Measurements from ENCODE around the gene GGACT. TPM values are rescaled to one million over a fixed set of nuclear protein-coding genes. Genes with fewer than 3 reads are reported as not detected.
A peak's percentile ranks its signal among the peaks of the same experiment; 100 is the strongest.

GGACT gene
- polyA plus RNA-seq, result 10 to 100 TPM in 1 of 4 donors, 1 to 10 TPM in 3; 4.1 to 13.1 (median 4.8) TPM
- long read RNA-seq, donor 1, result 0 reads
- long read RNA-seq, donor 2, result 0 reads
- long read RNA-seq, donor 3, result 0 reads
- long read RNA-seq, donor 4, result 0 reads
- long read RNA-seq, donor 5, result 0 reads
- long read RNA-seq, donor 6, result 0 reads
- long read RNA-seq, donor 7, result 0 reads
- long read RNA-seq, donor 8, result 0 reads
- long read RNA-seq, donor 9, result 0 reads
- long read RNA-seq, donor 10, partial matches to known transcripts, result 0 of 1 reads
- long read RNA-seq, donor 10, other reads (novel, unspliced or antisense), result 0 of 1 reads

- Histone ChIP-seq H3K4me3 (ENCODE audit: low read depth in 1 of 3, low read length in 3 of 3) (peak within 1 kb of the TSS; percentile 51 to 86 (median 73)), H3K4me1 (ENCODE audit: control insufficient read depth in 3 of 3, insufficient read depth in 2 of 3, low read depth in 1 of 3, low read length in 2 of 3) (peaks cover 0 to 3% (median 3%) of the 10 kb centered on the region in 3 donors), H3K9me3 (ENCODE audit: control insufficient read depth in 2 of 2, insufficient read depth in 1 of 2, low read depth in 1 of 2, low read length in 1 of 2) (peaks cover 0 to 2% of the 10 kb centered on the region in 2 donors), H3K36me3 (ENCODE audit: control insufficient read depth in 3 of 3, insufficient read depth in 2 of 3, low read depth in 1 of 3, low read length in 3 of 3) (no peaks in the 10 kb centered on the region), H3K27me3 (ENCODE audit: control insufficient read depth in 3 of 3, insufficient read depth in 3 of 3, low read length in 3 of 3) (no peaks in the 10 kb centered on the region), H3K27ac (ENCODE audit: low read depth in 1 of 3, low read length in 2 of 3) (peak within 1 kb of the TSS; percentile 49 to 92 (median 84))
- DNase-seq (peak; percentile 74 to 91), FAIRE-seq (no peak)
- 3 to 6% (median 5%) methylated on average over 77 to 82 of the region's 82 CpGs for WGBS, 3 donors
Observed at GRCh38 chr13:100588331-100589177, at the start of gene GGACT. Gene GGACT, minus strand, starts transcription at chr13:100588789. Its CDS starts 56,198 bp downstream, at chr13:100532591.

GRCh38 chr13:100637796-100638195, 49.2 kb upstream of the GGACT start:
- Histone ChIP-seq H3K9me3 (ENCODE audit: control insufficient read depth in 2 of 2, insufficient read depth in 1 of 2, low read depth in 1 of 2, low read length in 1 of 2) (no peaks in the 10 kb centered on the region), H3K4me3 (ENCODE audit: low read depth in 1 of 3, low read length in 3 of 3) (no peak overlapping the region), H3K27ac (ENCODE audit: low read depth in 1 of 3, low read length in 2 of 3) (no peak overlapping the region), H3K4me1 (ENCODE audit: control insufficient read depth in 3 of 3, insufficient read depth in 2 of 3, low read depth in 1 of 3, low read length in 2 of 3) (no peaks in the 10 kb centered on the region), H3K36me3 (ENCODE audit: control insufficient read depth in 3 of 3, insufficient read depth in 2 of 3, low read depth in 1 of 3, low read length in 3 of 3) (peaks cover 7 to 63% (median 17%) of the 10 kb centered on the region in 3 donors), H3K27me3 (ENCODE audit: control insufficient read depth in 3 of 3, insufficient read depth in 3 of 3, low read length in 3 of 3) (no peaks in the 10 kb centered on the region)
- FAIRE-seq, result no peak
- 81 to 88% (median 85%) methylated on average over 5 of the region's 5 CpGs for WGBS, 3 donors
- no peak for DNase-seq

GRCh38 chr13:100637380-100637779, 48.8 kb upstream of the GGACT start:
- Histone ChIP-seq H3K27me3 (ENCODE audit: control insufficient read depth in 3 of 3, insufficient read depth in 3 of 3, low read length in 3 of 3) (no peaks in the 10 kb centered on the region), H3K4me3 (ENCODE audit: low read depth in 1 of 3, low read length in 3 of 3) (no peak overlapping the region), H3K36me3 (ENCODE audit: control insufficient read depth in 3 of 3, insufficient read depth in 2 of 3, low read depth in 1 of 3, low read length in 3 of 3) (peaks cover 7 to 59% (median 16%) of the 10 kb centered on the region in 3 donors), H3K9me3 (ENCODE audit: control insufficient read depth in 2 of 2, insufficient read depth in 1 of 2, low read depth in 1 of 2, low read length in 1 of 2) (no peaks in the 10 kb centered on the region), H3K4me1 (ENCODE audit: control insufficient read depth in 3 of 3, insufficient read depth in 2 of 3, low read depth in 1 of 3, low read length in 2 of 3) (no peaks in the 10 kb centered on the region), H3K27ac (ENCODE audit: low read depth in 1 of 3, low read length in 2 of 3) (no peak overlapping the region)
- no peak for FAIRE-seq
- WGBS, 3 donors, result 92 to 99% (median 94%) methylated on average over 16 of the region's 16 CpGs
- DNase-seq, result no peak

GRCh38 chr13:100636441-100636840, 47.9 kb upstream of the GGACT start:
- WGBS, 3 donors, result 92 to 95% (median 94%) methylated on average over 7 of the region's 7 CpGs
- FAIRE-seq, result no peak

GRCh38 chr13:100636004-100636403, 47.4 kb upstream of the GGACT start:
- no peaks in the 10 kb centered on the region for H3K4me1 ChIP-seq (ENCODE audit: control insufficient read depth in 3 of 3, insufficient read depth in 2 of 3, low read depth in 1 of 3, low read length in 2 of 3)
- no peak for DNase-seq
- 96 to 98% (median 97%) methylated on average over 7 of the region's 7 CpGs for WGBS, 3 donors
- H3K36me3 ChIP-seq (ENCODE audit: control insufficient read depth in 3 of 3, insufficient read depth in 2 of 3, low read depth in 1 of 3, low read length in 3 of 3), result peaks cover 4 to 47% (median 12%) of the 10 kb centered on the region in 3 donors
- FAIRE-seq, result no peak
- H3K4me3 ChIP-seq (ENCODE audit: low read depth in 1 of 3, low read length in 3 of 3), result no peak overlapping the region
- no peaks in the 10 kb centered on the region for H3K27me3 ChIP-seq (ENCODE audit: control insufficient read depth in 3 of 3, insufficient read depth in 3 of 3, low read length in 3 of 3)
- H3K9me3 ChIP-seq (ENCODE audit: control insufficient read depth in 2 of 2, insufficient read depth in 1 of 2, low read depth in 1 of 2, low read length in 1 of 2), result no peaks in the 10 kb centered on the region
- H3K27ac ChIP-seq (ENCODE audit: low read depth in 1 of 3, low read length in 2 of 3), result no peak overlapping the region

More at GRCh38 chr13:100636441-100636840, 47.9 kb upstream of the GGACT start:
- no peak overlapping the region for H3K27ac ChIP-seq (ENCODE audit: low read depth in 1 of 3, low read length in 2 of 3)
- peaks cover 7 to 51% (median 13%) of the 10 kb centered on the region in 3 donors for H3K36me3 ChIP-seq (ENCODE audit: control insufficient read depth in 3 of 3, insufficient read depth in 2 of 3, low read depth in 1 of 3, low read length in 3 of 3)
- H3K4me3 ChIP-seq (ENCODE audit: low read depth in 1 of 3, low read length in 3 of 3), result no peak overlapping the region
- no peak for DNase-seq
- no peaks in the 10 kb centered on the region for H3K4me1 ChIP-seq (ENCODE audit: control insufficient read depth in 3 of 3, insufficient read depth in 2 of 3, low read depth in 1 of 3, low read length in 2 of 3)
- H3K9me3 ChIP-seq (ENCODE audit: control insufficient read depth in 2 of 2, insufficient read depth in 1 of 2, low read depth in 1 of 2, low read length in 1 of 2), result no peaks in the 10 kb centered on the region
- H3K27me3 ChIP-seq (ENCODE audit: control insufficient read depth in 3 of 3, insufficient read depth in 3 of 3, low read length in 3 of 3), result no peaks in the 10 kb centered on the region

GRCh38 chr13:100634696-100635095, 46.1 kb upstream of the GGACT start:
- WGBS, 3 donors, result 93 to 97% (median 96%) methylated on average over 12 of the region's 12 CpGs
- H3K36me3 ChIP-seq (ENCODE audit: control insufficient read depth in 3 of 3, insufficient read depth in 2 of 3, low read depth in 1 of 3, low read length in 3 of 3), result peaks cover 3 to 40% (median 12%) of the 10 kb centered on the region in 3 donors
- H3K27me3 ChIP-seq (ENCODE audit: control insufficient read depth in 3 of 3, insufficient read depth in 3 of 3, low read length in 3 of 3), result no peaks in the 10 kb centered on the region
- FAIRE-seq (no peak), DNase-seq (no peak)
- no peaks in the 10 kb centered on the region for H3K4me1 ChIP-seq (ENCODE audit: control insufficient read depth in 3 of 3, insufficient read depth in 2 of 3, low read depth in 1 of 3, low read length in 2 of 3)
- H3K9me3 ChIP-seq (ENCODE audit: control insufficient read depth in 2 of 2, insufficient read depth in 1 of 2, low read depth in 1 of 2, low read length in 1 of 2), result no peaks in the 10 kb centered on the region
- no peak overlapping the region for H3K4me3 ChIP-seq (ENCODE audit: low read depth in 1 of 3, low read length in 3 of 3)
- no peak overlapping the region for H3K27ac ChIP-seq (ENCODE audit: low read depth in 1 of 3, low read length in 2 of 3)

- H3K4me3 ChIP-seq (ENCODE audit: low read depth in 1 of 3, low read length in 3 of 3), result no peak overlapping the region
- no peak for FAIRE-seq
- H3K27me3 ChIP-seq (ENCODE audit: control insufficient read depth in 3 of 3, insufficient read depth in 3 of 3, low read length in 3 of 3), result no peaks in the 10 kb centered on the region
- no peak overlapping the region for H3K27ac ChIP-seq (ENCODE audit: low read depth in 1 of 3, low read length in 2 of 3)
- no peaks in the 10 kb centered on the region for H3K9me3 ChIP-seq (ENCODE audit: control insufficient read depth in 2 of 2, insufficient read depth in 1 of 2, low read depth in 1 of 2, low read length in 1 of 2)
- peaks cover 3 to 40% (median 12%) of the 10 kb centered on the region in 3 donors for H3K36me3 ChIP-seq (ENCODE audit: control insufficient read depth in 3 of 3, insufficient read depth in 2 of 3, low read depth in 1 of 3, low read length in 3 of 3)
- H3K4me1 ChIP-seq (ENCODE audit: control insufficient read depth in 3 of 3, insufficient read depth in 2 of 3, low read depth in 1 of 3, low read length in 2 of 3), result no peaks in the 10 kb centered on the region
- no peak for DNase-seq
- 87 to 98% (median 89%) methylated on average over 2 of the region's 2 CpGs for WGBS, 3 donors
Observed at GRCh38 chr13:100633461-100633860, 44.9 kb upstream of the GGACT start.

- Histone ChIP-seq H3K27me3 (ENCODE audit: control insufficient read depth in 3 of 3, insufficient read depth in 3 of 3, low read length in 3 of 3) (no peaks in the 10 kb centered on the region), H3K27ac (ENCODE audit: low read depth in 1 of 3, low read length in 2 of 3) (no peak overlapping the region), H3K4me1 (ENCODE audit: control insufficient read depth in 3 of 3, insufficient read depth in 2 of 3, low read depth in 1 of 3, low read length in 2 of 3) (no peaks in the 10 kb centered on the region), H3K36me3 (ENCODE audit: control insufficient read depth in 3 of 3, insufficient read depth in 2 of 3, low read depth in 1 of 3, low read length in 3 of 3) (peaks cover 3 to 39% (median 7%) of the 10 kb centered on the region in 3 donors), H3K4me3 (ENCODE audit: low read depth in 1 of 3, low read length in 3 of 3) (no peak overlapping the region), H3K9me3 (ENCODE audit: control insufficient read depth in 2 of 2, insufficient read depth in 1 of 2, low read depth in 1 of 2, low read length in 1 of 2) (no peaks in the 10 kb centered on the region)
- DNase-seq (no peak), FAIRE-seq (no peak)
- 77 to 82% (median 80%) methylated on average over 8 of the region's 8 CpGs for WGBS, 3 donors
Observed at GRCh38 chr13:100630555-100630954, 42.0 kb upstream of the GGACT start.
